Spleen (tissue), 7 donors: ENCODE measurements around the gene SNX19.

Source experiments
- CTCF ChIP-seq, 11 experiments: fragments of 200-600 bp in 7 of 11; fragments of 450-650 bp in 4 of 11; sonication (generic) in 4 of 11; IDR thresholded peaks in 8 of 11; conservative IDR thresholded peaks in 3 of 11; 1 replicate in 7 of 11; 2 replicates in 4 of 11; pipeline versions ENCODE4 v1.4.0 to v1.8.0; 2016 to 2021; ENCODE audit warnings: antibody characterized with exemption in 11 of 11, inconsistent platforms in 4 of 11, mild to moderate bottlenecking in 1 of 11
- POLR2A ChIP-seq, 3 donors: fragments of 450-650 bp; IDR thresholded peaks; one replicate each; pipeline ENCODE4 v1.5.1; 2017; ENCODE audit warnings: antibody characterized with exemption in 3 of 3, mild to moderate bottlenecking in 1 of 3
- POLR2AphosphoS5 ChIP-seq, 3 donors: sonication (generic); formaldehyde crosslinking; IDR thresholded peaks; one replicate each; pipeline ENCODE4 v1.5.1; 2017; ENCODE audit warnings: antibody characterized with exemption in 3 of 3
- donor health status: DM: no; HTN: no; CAD: no; lungs with moderate emphysema.
- donor health status: DM: no; HTN: no; CAD: no.
- donor health status: DM: no; HTN: no; CAD: no.

- no peak for TF ChIP-seq POLR2AphosphoS5 (IDR thresholded peaks at IDR 0.05)
- TF ChIP-seq CTCF (IDR thresholded peaks at IDR 0.05 in 8 of 11, conservative IDR thresholded peaks at IDR 0.05 in 3 of 11) = no peak
- TF ChIP-seq POLR2A (IDR thresholded peaks at IDR 0.05) = no peak
Observed at GRCh38 chr11:130859886-130860285, 56.4 kb downstream of the SNX19 start.
